NK-92 treated with Interleukin-12 subunit alpha and Interleukin-12 subunit beta, amount 100 ng/mL, for 24 hours (cell line): ENCODE results near the gene TRUB1.

Experiments used
- DNase-seq: peaks from one replicate; lab custom pipeline; 2025; lab: John Stamatoyannopoulos, UW

TRUB1 gene

DNA sequence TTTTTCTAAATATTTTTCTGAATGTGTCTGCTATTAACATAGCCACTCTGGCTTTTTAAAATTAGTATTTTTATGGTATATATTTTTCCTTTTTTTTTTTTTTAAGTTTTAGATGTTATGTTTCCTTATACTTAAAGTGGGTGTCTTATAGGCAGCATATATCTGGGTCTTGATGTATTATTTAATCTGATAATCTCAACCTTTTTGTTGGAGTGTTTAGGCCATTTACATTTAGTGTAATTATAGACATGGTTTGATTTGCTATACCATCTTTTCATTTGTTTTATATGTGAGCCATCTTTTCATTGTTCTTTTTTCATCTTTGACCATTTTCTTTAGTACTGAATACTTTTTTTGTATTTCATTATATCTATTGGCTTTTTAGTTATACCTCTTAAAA lies 45.0 kb downstream of the TRUB1 start:
- no peak for DNase-seq

DNA sequence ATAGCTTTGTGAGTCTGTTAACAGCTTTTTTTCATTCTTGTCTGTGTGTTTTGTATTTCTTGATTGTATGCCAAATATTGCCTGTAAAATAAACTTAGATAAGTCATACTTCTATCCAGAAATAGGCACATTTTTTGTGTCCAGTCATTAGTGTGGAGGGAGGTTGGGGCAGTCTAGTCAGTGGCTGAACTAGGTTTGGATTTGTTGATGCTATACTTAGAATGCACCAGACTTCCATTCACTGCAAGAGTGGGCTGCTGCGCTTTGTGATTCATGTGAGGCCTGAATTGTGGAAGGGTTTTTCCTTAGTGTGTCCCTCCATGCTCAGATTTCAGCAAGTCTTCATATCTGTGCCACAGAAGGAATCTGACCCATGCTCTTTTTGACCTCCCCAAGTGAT lies 50.0 kb downstream of the TRUB1 start:
- DNase-seq, result no peak

DNA sequence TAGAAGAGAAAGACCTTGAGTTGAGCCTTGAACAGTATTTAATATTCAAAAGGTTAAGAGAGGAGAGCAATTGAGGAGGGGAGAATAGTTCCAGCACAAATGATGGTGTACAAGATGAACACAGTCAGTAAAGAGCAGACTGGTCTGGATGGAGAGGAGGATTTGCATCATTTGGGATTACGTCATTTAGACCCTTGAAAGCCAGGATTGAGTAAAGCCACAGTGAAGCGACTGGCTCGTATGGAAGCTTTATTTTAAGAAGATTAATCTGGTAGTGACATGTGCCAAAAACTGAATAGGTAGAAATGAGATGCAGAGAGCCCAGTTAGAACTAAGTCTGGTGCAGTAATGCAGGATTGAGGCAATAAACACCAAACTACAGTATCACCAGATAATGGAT lies 52.6 kb downstream of the TRUB1 start:
- no peak for DNase-seq

DNA sequence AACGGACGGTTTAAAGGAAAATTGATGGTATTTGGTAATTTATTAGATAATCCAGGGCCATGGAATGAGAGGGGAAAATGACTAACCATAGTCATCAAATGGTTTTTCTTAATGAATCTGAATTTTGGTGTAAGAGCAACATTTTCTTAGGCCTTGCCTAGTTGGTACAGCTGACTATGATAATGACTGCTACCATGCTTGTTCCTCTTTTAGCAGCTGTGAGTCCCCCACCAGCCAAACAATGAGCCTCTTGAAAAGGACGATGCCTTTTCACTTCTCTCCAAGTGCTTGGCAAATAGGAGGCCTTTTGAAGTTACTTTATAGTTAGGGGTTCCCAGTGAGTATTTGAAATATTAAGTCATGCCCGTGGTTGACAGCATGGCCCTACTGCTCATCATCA lies 53.0 kb downstream of the TRUB1 start:
- no peak for DNase-seq

DNA sequence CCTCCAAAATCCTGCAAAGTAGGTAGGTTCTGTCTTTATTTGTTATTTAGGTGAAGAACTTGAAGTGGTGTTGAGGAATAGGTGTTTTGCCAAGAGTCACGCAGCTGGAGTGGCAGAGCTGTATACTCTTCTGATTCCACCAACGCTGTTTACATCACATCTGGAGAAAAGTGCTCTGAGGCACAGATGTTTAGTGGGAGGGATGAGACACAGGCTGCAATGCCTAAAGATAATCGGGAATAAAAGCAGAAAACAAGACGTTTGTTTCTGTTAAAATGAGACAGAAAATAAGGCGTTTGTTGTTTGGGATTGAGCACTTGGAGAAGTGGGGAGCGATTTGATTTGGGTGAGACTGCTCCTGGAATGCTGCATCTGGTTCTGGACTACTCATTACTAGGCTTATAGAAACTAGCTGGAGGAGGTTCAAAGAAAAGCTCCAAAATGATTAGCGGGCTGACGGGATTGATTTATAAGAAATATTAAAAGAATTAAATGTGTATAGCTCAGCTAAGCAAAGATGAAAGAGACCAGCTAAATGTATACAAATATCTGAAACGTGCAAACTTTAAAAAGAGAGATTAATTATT lies 54.3 kb downstream of the TRUB1 start:
- no peak for DNase-seq

DNA sequence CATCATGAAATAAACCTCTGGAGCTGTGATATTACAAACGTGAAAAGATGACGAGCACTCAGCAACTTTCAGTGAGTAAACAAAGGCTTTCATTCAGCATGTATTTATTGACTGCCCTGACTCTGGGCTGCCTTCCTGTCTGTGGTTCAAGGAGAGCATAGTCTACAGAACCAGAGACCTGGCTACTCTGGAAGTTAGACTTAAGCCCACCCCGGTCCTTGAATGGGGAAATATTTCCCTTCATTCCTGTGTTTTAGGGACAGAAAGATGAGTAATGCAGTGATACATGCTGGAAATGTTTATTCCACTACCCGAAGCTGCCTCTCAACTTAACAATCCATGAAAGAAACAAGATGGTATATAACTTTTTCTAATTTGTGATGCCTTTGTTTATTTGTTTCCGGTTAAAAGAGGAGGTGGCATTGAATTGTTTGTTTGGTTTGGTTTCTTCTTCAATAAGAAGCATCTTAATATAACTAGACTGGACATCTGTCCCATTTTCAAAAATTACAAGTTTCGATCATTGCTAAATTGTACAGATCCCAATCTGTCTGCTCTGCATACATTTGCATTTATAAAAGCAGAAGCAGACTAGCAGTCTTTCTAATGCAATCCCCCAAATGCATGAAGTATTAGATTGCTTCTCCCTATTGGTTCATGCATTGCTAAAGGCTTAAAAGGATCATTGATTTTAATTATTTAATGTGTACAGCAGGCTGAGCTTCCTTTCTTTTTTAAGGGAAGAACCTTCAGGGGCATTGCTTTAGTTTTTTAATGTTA lies 57.7 kb downstream of the TRUB1 start:
- DNase-seq, result no peak

DNA sequence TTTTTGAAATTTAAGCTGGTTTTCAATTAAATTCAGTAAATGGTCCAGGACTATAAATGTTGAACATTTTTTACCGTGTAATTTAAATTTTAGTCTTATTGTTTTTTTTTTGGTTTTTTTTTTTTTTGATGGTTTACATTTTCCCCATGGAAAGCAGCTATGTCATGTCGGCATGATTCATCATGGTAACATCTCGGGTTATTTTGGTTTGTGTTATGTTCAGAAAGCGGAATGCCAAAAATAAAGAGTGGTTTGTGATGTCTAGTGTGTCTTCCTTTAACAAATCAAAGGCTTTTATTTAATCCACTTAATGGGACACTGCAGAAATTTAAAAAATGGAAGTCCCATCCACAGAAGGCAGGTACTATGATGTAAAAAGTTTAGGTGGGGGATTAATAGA lies 58.5 kb downstream of the TRUB1 start:
- no peak for DNase-seq

DNA sequence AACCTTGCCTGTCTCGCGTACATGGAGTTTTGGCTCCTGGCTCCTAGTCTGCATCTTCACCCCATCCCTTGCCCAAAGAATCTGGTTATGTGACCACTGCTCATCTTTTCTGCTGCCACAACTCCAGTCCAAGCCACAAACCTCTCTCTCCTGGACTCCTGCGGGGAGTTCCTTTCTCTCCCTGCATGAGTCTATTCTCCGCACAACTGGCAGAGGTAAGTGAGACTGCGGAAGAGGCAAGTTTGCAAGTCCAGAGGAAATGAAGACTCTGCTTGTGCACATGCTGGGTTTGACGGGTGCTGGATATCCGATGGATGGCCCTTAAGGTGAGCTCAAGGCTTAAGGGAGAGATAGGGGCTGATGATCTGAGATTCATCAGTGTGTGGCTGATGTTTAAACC lies 61.0 kb downstream of the TRUB1 start:
- no peak for DNase-seq

DNA sequence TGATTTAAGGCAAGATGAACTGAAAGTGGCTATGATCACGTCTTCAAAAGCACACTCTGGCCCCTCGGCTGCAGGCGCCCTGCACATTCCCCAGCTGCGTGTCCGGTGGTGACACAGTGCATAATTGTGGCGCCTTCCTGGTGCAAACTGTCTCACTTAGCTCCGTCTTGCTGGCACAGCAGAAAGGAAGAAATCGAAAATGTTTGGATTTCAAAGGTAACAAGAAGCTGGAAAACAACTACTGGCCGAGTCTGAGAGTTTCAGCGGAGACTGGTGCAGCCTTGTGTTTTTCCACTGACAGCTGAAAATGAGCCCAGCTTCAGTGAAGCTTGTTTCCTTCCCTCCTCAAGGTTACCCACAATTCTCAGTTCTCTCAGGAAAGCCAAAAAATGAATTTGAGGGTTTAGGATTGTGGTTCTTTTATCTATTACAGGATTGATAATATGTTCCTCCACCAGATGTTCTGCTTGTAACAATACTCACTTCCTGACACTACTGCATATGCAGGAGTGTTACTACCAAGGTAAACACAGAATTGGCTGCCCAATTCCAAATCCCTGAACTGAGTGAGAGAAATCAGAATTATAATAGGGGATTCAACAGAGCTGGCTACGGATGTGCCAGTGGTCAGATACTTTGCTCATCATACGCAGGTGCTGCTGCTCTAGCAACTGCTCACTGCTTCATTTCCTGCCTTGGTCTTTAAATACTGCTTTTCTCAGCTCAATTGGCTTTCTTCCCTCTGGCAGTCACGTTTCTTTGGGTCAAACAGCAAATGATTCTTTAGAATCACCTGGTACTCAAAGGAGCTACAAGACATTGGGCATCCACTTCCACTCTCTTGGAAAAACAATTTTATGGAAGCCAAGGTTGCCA lies 63.7 kb downstream of the TRUB1 start:
- no peak for DNase-seq

DNA sequence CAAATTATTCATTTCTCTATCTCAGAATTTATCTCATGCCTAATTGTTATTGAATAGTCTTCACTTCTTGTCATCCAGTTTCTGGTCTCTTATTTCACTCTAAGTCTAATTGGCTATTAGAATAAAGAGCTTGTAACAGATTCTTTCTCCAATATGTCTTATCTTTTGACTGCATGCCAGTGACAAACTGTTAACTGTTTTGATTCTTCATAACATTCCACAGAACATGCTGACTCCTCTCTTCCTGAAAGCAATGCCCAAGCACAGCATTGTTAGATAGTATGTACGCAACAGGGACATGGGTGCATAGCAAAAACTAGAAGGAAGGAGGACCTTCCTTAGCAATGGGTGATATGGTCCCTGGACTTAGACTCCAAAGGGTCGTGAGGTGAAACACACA lies 65.4 kb downstream of the TRUB1 start:
- DNase-seq, result no peak

DNA sequence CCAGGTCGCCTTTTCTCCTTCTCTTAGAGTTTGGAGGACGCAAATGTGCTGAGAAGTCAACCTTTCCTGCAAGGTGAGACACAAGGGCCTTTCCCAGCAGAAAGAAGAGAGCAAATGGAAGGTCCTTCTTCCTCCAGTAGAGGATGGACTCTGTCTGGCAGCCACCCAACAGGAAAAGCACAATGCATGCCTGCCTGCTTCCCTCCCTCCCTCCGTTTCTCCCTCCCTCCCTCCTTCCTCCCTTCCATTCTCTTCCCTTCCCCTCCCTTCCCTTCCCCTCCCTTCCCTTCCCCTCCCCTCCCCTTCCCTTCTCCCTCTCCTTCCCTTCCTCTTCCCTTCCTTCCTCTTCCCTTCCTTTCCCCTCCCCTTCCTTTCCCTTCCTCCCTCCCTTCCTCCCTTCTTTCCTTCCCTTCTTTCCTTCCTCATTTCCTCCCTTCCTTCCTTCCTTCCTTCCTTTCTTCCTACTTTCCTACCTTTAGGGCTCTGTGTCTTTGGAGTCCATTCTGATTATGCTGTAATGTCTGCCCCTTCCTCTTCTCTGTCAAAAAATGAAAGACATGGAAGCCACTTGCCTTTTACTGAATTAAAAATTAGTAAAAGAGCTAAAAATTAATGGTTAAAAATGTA lies 66.4 kb downstream of the TRUB1 start:
- no peak for DNase-seq

DNA sequence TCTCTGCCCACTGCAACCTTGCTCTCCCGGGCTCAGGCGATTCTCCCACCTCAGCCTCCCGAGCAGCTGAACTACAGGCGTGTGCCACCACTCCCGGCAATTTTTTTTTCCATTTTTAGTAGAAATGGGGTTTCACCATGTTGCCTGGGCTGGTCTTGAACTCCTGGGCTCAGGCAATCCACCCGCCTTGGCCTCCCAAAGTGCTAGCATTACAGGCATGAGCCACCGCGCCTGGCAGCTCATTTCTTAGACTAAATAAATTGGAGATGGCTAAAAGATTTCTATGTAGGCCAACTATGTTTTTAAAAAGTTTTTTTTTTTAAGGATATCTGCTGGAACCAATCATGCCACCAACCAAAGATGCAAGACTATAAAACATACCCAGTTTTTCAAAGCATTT lies 67.8 kb downstream of the TRUB1 start:
- no peak for DNase-seq

DNA sequence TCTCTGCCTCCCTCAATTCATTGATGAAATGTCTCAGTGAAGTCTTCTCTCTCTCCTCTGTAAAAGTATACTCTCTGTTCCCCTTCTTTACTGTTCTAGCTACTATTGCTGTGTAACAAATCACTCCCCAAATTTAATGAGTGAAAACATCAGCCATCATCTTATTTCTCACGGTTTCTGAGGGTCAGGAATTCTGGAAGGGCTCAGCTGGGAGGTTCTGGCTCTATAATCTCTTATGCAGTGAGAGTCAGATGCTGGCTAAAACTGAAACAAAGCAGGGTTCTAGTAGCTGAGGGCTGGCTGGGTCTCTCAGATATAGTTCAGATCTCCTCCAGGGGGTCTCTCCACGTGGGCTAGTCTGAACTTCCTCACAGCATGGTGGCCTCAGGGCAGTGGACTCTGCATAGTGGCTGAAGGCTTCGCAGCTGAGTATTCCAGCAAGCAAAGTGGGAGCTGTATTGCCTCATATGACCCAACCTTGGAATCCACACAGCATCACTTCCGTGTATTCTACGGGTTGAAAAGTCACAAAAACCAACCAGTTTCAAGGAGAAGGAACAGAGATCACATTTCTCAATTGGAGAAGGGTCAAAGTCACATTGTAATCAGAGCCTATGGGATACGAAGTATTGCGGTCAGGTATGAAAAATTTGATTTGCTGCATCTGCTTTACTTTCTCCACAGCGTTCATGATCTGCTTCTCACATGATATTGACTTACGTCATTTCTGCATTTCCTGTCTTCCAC lies 80.4 kb downstream of the TRUB1 start:
- DNase-seq, result no peak

DNA sequence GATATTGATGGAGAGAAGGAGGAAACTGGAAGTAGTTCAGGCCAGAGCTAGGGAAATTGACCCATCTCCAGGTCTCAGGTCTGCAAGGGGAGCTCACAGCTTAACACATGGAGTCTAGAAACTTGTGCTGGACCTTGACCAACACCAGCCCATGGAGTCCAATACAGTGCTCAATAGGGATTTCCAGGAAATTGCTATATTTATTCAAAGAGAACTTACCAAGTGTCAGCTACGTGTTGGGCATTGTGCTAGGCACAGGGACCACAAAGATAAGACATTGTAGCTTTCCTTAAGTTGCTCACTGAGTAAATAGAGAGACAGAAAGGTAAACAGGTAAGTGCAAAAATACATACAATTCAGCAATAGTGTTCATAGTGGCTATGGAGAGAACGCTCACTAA lies 82.5 kb downstream of the TRUB1 start:
- DNase-seq, result no peak

DNA sequence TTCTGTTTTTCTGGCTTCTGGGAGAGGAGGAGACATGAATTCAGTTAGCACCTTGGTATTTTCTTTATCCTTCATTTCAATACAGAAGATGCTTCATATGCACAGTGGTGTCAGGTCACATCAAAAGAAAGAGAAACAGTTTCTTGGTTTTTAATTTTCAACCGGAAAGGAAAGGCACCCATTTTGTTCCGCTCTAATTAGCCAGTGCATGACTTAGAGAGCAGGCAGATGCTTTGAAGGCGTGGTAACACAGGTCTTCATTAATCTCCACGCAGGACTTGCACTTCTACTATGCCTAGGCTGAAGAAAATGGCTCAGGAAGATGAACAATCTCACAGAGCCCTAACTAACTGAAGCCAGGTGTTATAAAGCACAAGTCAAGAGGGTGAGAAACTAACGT lies 84.7 kb downstream of the TRUB1 start:
- DNase-seq, result no peak

DNA sequence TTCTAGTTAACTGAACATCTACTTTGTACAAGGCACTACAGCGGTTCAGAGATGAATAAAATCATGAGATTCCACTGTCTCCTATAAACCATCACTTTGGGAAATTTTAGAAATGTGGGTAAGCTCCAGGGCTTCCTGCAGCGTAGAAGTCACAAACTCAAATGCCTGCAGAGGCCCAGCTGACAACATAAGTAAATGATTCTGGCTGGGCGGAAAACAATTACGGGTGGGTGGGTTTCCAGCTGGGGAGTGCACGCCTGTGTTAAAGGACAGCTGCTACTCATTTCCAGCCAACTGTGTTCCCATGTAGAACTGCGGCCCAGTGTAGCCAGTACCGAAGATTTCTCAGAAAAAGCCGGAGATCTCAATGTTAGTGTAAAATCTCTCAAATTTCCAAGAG lies 85.7 kb downstream of the TRUB1 start:
- no peak for DNase-seq

DNA sequence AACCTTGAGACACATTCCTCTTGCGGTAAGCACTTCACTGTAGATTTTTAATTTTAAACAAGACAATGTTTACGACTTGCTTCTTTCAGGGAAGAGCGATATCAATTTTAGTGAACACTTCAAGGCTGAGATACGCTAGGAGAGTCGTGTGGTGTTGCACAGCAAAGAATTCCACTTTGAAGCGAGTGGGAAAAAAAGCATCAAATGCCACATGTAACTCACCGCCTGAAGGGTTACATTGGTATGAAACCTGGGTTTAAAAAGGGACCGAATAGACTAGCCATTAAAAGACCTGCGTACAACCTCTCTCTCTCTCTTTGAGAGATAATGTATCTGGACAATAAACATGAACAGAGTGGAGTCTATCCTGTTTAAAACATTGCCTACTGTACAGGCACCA lies 86.4 kb downstream of the TRUB1 start:
- no peak for DNase-seq

DNA sequence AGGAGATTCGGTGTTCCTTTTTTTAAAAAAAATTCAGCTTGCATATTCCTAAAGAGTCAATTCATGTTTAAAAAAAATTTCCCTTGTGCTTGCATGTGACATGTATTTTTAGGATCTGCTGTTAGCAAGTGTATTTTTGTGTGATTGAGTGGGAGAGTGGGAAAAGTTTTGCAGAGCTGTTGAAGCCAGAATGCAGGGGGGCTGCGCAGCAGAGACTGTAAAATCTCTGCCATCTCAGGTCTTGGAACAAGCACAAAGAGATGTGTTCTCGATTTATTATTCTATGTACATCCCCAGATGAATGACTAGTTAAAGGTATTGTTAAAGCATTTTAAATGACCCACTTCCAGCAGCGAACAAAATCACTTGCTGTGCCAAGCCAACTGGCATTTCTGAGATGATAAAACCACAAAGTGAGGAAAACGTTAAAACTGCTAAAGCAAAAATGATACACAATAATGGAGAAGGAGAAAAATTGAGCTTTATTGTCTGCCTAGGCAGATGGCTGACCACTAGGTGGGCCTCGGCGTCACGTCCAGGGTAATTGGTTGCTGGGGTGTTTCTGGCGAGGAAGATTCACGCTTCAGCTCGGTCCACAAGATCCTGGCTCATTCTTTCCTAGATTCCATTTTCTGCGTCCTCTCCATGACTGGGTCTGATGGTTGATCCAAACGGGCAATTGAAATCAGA lies 88.2 kb downstream of the TRUB1 start:
- no peak for DNase-seq

DNA sequence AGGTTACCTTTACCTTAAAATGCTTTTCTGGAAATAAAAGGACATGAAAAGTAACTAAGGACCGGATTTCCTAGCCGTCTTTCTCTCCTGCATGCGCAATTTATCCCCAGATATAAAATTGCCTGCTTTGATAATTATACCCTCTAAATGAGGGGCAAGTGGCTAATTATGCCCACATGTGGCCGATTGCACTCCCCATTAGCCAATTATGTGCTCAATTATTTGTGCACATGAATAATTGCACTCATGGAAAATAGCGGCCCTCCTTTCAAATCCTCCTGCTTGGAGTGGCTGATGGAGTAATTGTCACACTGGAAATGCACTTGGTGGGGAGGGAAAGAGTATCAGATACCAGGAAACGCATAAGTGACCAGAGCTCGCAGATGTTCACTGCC lies 88.7 kb downstream of the TRUB1 start:
- DNase-seq, result no peak
